ENCODE measurements around the gene SLC25A17.

Gene SLC25A17

DNA sequence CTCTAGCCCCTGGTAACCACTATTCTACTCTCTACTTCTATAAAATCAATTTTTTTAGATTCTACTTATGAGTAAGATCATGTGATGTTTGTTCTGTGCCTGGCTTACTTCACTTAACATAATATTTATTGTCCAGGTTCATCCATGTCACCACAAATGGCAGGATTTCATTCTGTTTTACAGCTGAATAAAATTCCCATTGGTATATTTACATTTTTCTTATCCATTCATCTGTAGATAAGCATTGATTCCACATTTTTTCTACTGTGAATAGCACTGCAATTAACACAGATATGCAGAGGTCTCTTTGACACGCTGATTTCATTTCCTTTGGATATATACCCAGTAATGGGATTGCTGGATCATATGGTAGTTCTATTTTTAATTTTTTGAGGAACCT lies 15.8 kb downstream of the SLC25A17 start:
- no peak for TF ChIP-seq REST (IDR thresholded peaks at IDR 0.05; ENCODE audit: low read depth)
- no peak for TF ChIP-seq CREB1 (IDR thresholded peaks at IDR 0.05; ENCODE audit: low read depth)
- TF ChIP-seq CEBPB (IDR thresholded peaks at IDR 0.05), result no peak
- no peak for TF ChIP-seq FOXM1 (IDR thresholded peaks at IDR 0.05; ENCODE audit: borderline replicate concordance, low read depth)
- TF ChIP-seq TEAD4 (IDR thresholded peaks at IDR 0.05), result no peak

DNA sequence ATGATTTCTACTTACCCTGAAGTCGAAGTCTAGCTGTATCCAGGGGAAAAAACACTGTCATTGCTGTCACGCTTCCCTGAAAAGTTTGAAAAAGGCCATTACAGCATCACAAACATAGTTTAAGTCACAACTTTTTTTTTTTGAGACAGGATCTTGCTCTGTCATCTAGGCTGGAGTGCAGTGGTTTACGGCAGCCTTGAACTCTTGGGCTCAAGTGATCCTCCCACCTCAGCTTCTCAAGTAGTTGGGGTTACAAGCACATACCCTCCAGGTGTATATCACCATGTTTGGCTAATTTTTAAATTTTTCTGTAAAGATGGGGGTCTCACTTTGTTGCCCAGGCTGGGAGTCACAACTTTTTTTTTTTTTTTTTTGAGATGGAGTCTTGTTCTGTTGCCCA lies 20.1 kb downstream of the SLC25A17 start:
- TF ChIP-seq ZBTB7A (IDR thresholded peaks at IDR 0.05; ENCODE audit: low read depth), result no peak
- no peak for TF ChIP-seq EP300 (IDR thresholded peaks at IDR 0.05; ENCODE audit: borderline replicate concordance)
- no peak for TF ChIP-seq TEAD4 (IDR thresholded peaks at IDR 0.05)
- no peak for TF ChIP-seq CEBPB (IDR thresholded peaks at IDR 0.05)
- TF ChIP-seq NFIC (IDR thresholded peaks at IDR 0.05), result no peak
- TF ChIP-seq YY1 (IDR thresholded peaks at IDR 0.05; ENCODE audit: low read depth), result no peak

DNA sequence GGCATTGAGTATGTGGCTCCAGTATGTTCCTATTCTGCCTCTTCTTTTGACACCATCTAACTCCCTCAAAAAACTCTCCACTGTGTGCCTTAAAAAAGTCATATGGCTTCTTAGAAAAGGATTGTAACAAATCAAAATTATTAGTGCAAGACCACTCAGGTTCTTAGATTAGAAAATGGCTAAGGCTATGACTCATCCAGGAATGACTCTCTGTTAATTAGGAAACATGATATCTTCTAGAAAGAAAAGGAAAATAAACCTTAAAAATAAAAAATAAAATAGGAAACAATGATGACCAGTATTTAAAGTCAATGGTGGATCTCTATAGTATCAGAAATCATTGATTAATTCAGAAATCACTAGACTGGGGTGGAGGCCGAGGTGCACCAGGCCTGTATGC lies 21.7 kb downstream of the SLC25A17 start:
- no peak for TF ChIP-seq CREB1 (IDR thresholded peaks at IDR 0.05; ENCODE audit: low read depth)
- no peak for TF ChIP-seq REST (IDR thresholded peaks at IDR 0.05; ENCODE audit: low read depth)
- no peak for TF ChIP-seq ZBTB7A (IDR thresholded peaks at IDR 0.05; ENCODE audit: low read depth)
- no peak for TF ChIP-seq EGR1 (IDR thresholded peaks at IDR 0.05)
- no peak for TF ChIP-seq NFIC (IDR thresholded peaks at IDR 0.05)
- no peak for TF ChIP-seq RAD21 (IDR thresholded peaks at IDR 0.05; ENCODE audit: low read depth)
- TF ChIP-seq TAF1 (IDR thresholded peaks at IDR 0.05; ENCODE audit: low read depth), result no peak
- TF ChIP-seq EP300 (IDR thresholded peaks at IDR 0.05; ENCODE audit: borderline replicate concordance), result no peak

- TF ChIP-seq ZBTB7A (IDR thresholded peaks at IDR 0.05; ENCODE audit: low read depth), result no peak
- no peak for TF ChIP-seq CEBPB (IDR thresholded peaks at IDR 0.05)
These were observed 26.7 kb downstream of the SLC25A17 start for GRCh38 chr22:40792451-40792850.

DNA sequence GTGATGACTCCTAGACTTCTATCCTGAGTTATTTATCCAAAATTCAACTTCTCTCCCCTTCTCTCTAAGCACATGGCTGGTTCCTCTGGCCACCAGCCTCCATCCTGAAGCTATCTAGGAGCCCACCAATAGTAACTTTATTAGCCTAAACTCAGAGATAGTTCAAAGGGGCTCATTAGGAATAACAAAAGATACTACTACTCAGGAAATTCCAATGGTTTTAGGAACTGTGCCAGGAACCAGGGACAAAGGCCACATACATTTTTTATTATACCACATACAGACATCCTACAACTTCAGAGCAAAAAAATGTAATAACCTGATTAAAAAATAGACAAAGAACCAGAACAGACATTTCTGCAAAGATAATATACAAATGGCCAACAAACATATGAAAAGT lies 27.9 kb downstream of the SLC25A17 start:
- TF ChIP-seq USF1 (IDR thresholded peaks at IDR 0.05) (no peak), CREB1 (IDR thresholded peaks at IDR 0.05; ENCODE audit: low read depth) (no peak), YY1 (IDR thresholded peaks at IDR 0.05; ENCODE audit: low read depth) (no peak), MAX (IDR thresholded peaks at IDR 0.05) (no peak), TCF12 (IDR thresholded peaks at IDR 0.05; ENCODE audit: low read depth) (no peak), EP300 (IDR thresholded peaks at IDR 0.05; ENCODE audit: borderline replicate concordance) (no peak), FOXM1 (IDR thresholded peaks at IDR 0.05; ENCODE audit: borderline replicate concordance, low read depth) (no peak), REST (IDR thresholded peaks at IDR 0.05; ENCODE audit: low read depth) (no peak)

DNA sequence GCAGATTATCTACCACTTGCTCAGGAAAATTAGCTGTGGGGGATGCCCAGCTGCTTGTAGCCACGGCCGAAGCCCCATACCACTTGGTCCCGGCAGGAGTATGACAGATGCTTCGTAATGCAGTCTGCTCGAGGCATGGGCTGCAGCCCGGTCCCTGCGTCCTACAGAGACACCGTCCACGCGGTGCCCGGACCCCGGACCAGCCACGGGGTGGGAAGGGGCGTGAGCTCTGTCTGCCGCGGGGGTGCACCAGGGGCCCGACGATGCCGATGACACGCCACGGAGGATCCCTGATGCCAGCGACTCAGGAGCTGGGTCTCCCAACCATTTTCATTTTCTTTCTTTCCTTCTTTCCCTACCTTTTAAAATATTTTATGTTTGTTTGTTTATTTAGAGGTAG lies 30.0 kb downstream of the SLC25A17 start:
- TF ChIP-seq TAF1 (IDR thresholded peaks at IDR 0.05; ENCODE audit: low read depth) (no peak), REST (IDR thresholded peaks at IDR 0.05; ENCODE audit: low read depth) (no peak)

Data from Ishikawa (cell line).